GM12892 (cell line): ENCODE results near the gene CCDC141.
"Not testable (repeated sequence)": the region's sequence is repeated elsewhere in the genome, so short reads cannot be mapped to it uniquely, and the experiment has no call there.

Experiments used
- DNase-seq: peaks from one replicate; pipeline ENCODE4 v3.0.0; 2011; ENCODE audit not compliant: insufficient read length
- FAIRE-seq: peaks from 2 replicates; lab custom pipeline; 2011; peaks lifted over from hg19 to GRCh38; lab: Jason Lieb, UNC
- POLR2A ChIP-seq: IDR thresholded peaks from 2 replicates; pipeline ENCODE4 v1.6.1; 2011; ENCODE audit warnings: low read depth, low read length, control low read depth
- POLR2AphosphoS5 ChIP-seq: IDR thresholded peaks from 2 replicates; pipeline ENCODE4 v1.6.1; 2011; ENCODE audit warnings: low read depth, low read length, control low read depth
- TAF1 ChIP-seq: IDR thresholded peaks from 2 replicates; pipeline ENCODE4 v1.6.1; 2011; ENCODE audit warnings: low read depth, mild to moderate bottlenecking, control low read depth, low read length, borderline replicate concordance

The CCDC141 gene

GRCh38 chr2:179036353-179036905 lies 13.5 kb downstream of the CCDC141 start:
- TF ChIP-seq TAF1, result no peak
- no peak for DNase-seq
- no peak for FAIRE-seq

- peak; percentile 67; the same call in 1 of the 2 replicates for TF ChIP-seq POLR2AphosphoS5
- no peak; the same call in 1 of the 2 replicates for TF ChIP-seq TAF1
- TF ChIP-seq POLR2A, result 0 out of 2 replicates have a peak, but pooled peaks have one; percentile 25
- FAIRE-seq, result peak; percentile 96
- DNase-seq, result no peak
Observed at GRCh38 chr2:179031731-179032408, 18.1 kb downstream of the CCDC141 start.

- peak; percentile 78 for FAIRE-seq
- TF ChIP-seq POLR2A (no peak), POLR2AphosphoS5 (no peak), TAF1 (no peak)
Observed at GRCh38 chr2:179024445-179024844, 25.5 kb downstream of the CCDC141 start.

DNA sequence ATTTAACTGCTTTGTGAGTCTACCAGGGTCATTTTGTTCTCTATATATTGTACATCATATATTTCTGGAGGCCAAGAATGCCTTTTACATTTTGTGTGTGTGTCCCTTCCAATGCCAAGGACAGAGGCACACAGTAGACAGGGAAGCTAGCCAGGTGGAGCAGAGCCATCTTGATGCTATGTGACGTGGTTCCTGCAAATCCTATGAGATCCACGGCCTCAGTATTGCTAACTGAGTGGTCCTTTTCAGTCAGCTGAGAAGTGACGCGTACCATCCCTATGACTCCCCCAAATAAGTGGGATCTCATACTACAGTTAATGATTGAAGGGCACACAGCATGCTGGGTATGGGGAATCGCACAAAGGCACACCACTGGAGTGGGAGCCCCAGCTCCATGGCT lies 27.3 kb downstream of the CCDC141 start:
- no peak for DNase-seq
- TF ChIP-seq POLR2A (peak; percentile 30; the same call in 1 of the 2 replicates), TAF1 (no peak), POLR2AphosphoS5 (no peak)
- FAIRE-seq, result peak; percentile 84

More at GRCh38 chr2:179024445-179024844, 25.5 kb downstream of the CCDC141 start:
- DNase-seq, result no peak

GRCh38 chr2:179021258-179021657 lies 28.7 kb downstream of the CCDC141 start:
- TF ChIP-seq POLR2A (no peak), TAF1 (no peak), POLR2AphosphoS5 (no peak)
- peak; percentile 81 for FAIRE-seq
- no peak for DNase-seq

GRCh38 chr2:179020156-179020750 lies 29.7 kb downstream of the CCDC141 start:
- TF ChIP-seq POLR2A, result no peak
- TF ChIP-seq TAF1, result no peak
- no peak for TF ChIP-seq POLR2AphosphoS5
- DNase-seq, result no peak
- peak; percentile 81 for FAIRE-seq

DNA sequence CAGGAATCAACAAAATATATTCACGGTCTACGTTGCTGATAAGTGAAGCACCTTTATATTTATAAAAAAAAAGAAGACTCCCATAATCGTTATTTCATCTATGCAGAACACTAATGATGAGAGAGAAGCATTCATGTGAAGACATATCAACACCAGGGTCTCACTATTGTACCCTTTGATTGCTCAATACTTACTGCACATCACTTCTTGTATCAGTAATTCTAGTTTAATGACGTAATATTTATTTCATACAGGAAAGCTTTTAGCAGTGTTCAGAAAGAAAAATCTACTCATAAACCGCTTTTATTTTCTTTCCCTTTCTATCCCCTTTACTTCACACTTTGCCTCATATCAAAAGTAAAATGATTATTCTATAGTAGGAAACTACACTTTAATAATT lies 30.7 kb downstream of the CCDC141 start:
- no peak for TF ChIP-seq POLR2AphosphoS5
- TF ChIP-seq TAF1, result no peak
- no peak for TF ChIP-seq POLR2A
- FAIRE-seq, result no peak
- no peak for DNase-seq

DNA sequence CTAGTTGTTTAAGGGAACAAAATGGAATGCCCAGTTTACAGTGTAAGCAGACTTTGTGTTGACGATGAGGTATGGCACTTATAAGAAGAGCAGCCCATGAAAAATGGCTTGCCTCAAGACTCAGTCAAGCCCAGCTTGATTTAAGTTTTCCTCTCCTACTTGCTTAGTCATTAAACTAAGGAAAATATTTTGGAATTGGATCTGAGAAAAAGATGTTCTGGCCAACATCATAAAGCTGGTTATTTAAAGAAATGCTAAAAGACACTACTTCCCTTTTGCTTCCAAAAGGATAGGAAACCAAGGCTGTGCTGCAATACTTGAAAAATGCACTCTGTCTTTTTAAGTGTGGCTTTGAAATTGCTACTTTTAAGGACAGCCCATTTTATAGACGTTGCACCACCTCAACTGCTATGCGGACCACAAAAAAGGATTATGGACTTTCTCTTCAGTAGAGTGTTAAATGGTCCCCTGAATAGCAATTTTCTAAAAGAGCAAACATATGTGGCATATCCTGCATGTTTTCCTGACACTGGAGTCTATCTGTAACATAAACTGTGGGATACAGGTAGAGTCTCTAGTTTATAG lies 32.1 kb downstream of the CCDC141 start:
- peak; percentile 38 for FAIRE-seq
- TF ChIP-seq TAF1, result no peak
- no peak for TF ChIP-seq POLR2AphosphoS5
- no peak for TF ChIP-seq POLR2A

GRCh38 chr2:179014189-179014588 lies 35.7 kb downstream of the CCDC141 start:
- FAIRE-seq, DNase-seq: not testable (repeated sequence)

More for the DNA sequence above, 32.1 kb downstream of the CCDC141 start:
- DNase-seq, result no peak

GRCh38 chr2:179005976-179006375 lies 44.0 kb downstream of the CCDC141 start:
- TF ChIP-seq POLR2A (no peak), TAF1 (no peak), POLR2AphosphoS5 (no peak)
- FAIRE-seq (no peak), DNase-seq (no peak)

GRCh38 chr2:178999476-178999875 lies 50.5 kb downstream of the CCDC141 start:
- DNase-seq (no peak), FAIRE-seq (no peak)
- no peak for TF ChIP-seq POLR2A
- no peak for TF ChIP-seq TAF1

DNA sequence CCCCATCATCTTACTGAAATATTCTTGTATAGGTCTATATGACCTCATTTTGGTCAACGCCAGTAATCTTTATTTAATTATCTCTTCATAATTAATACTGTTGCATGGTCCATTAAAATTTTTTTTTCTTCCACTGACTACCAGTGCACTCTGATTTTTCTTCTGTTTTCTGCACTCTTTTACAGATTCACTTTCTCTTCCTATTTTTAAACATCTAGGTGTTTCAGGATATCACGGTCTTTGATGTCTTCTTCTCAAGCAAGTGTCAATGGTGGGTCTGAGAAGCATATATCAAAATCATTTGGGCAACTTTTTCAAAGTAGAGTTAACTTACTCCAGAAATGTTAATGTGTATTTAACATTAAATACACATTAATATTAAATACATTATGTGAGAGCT lies 51.4 kb downstream of the CCDC141 start:
- DNase-seq (no peak), FAIRE-seq (no peak)
- no peak for TF ChIP-seq POLR2A
- TF ChIP-seq TAF1, result no peak
- TF ChIP-seq POLR2AphosphoS5, result no peak
